BJ (cell line): ENCODE data around the gene MMRN2. TPM values are rescaled to one million over a fixed set of nuclear protein-coding genes. Genes with fewer than 3 reads are reported as not detected.

Source experiments
- CTCF ChIA-PET: fragments of 350-600 bp; formaldehyde crosslinking; extraction: SDS; loops from one replicate; lab custom pipeline; 2021; ENCODE audit warnings: antibody characterized with exemption, inconsistent platforms; lab: Yijun Ruan, JAX
- POLR2A ChIA-PET: fragments of 300-600 bp; sonication (Branson Sonifier 250); formaldehyde crosslinking; extraction: SDS; loops from one replicate; lab custom pipeline; 2021; ENCODE audit warnings: antibody characterized with exemption; lab: Charles Lee
- DNase-seq: peaks from one replicate; pipeline ENCODE4 v3.0.0-alpha.2; 2011; ENCODE audit warnings: low read depth
- H3K27me3 ChIP-seq: 2 replicates; pipeline ENCODE4 v1.6.0; 2011; ENCODE audit warnings: low read length; ENCODE audit not compliant: control insufficient read depth, insufficient read depth
- H3K36me3 ChIP-seq: 2 replicates; pipeline ENCODE4 v1.5.1; 2011; ENCODE audit warnings: low read length; ENCODE audit not compliant: control insufficient read depth, insufficient read depth
- H3K4me3 ChIP-seq: 2 replicates; pipeline ENCODE4 v1.5.1; 2011; ENCODE audit warnings: low read depth, mild to moderate bottlenecking, control low read depth, low read length
- CTCF ChIP-seq: IDR thresholded peaks from 2 replicates; pipeline ENCODE4 v1.5.1; 2011; ENCODE audit warnings: low read depth, mild to moderate bottlenecking, control low read depth, inconsistent platforms, low read length, moderate library complexity; ENCODE audit not compliant: insufficient read depth
- polyA plus RNA-seq: library from polyadenylated mRNA; depleted of rRNA; stranded (reverse); fragments of >200 nt; gene quantifications from 2 replicates; pipeline ENCODE4 v1.2.3, GENCODE V29; 2011

Gene MMRN2
- polyA plus RNA-seq, 1 experiment = 2.7 TPM

- ChIA-PET POLR2A (no interaction called here), CTCF (interaction anchor here (0.6 to 4.9 kb wide), 10 partner anchors 9 to 498 kb away, joined by 3 to 54 read pairs (median 8); partner anchors contain the start of gene BMPR1A)
- DNase-seq = no peak
- TF ChIP-seq CTCF = no peak
- Histone ChIP-seq H3K36me3 (peaks cover 7% of the 10 kb centered on the region), H3K4me3 (no peak overlapping the region), H3K27me3 (no peaks in the 10 kb centered on the region)
These were observed 56.5 kb downstream of the MMRN2 start for GRCh38 chr10:86900955-86901354.

GRCh38 chr10:86899670-86900276 lies 57.6 kb downstream of the MMRN2 start:
- ChIA-PET CTCF (interaction anchor here (0.8 to 4.9 kb wide), 31 partner anchors 9 to 304 kb away, joined by 3 to 54 read pairs (median 4); partner anchors contain the start of gene BMPR1A), POLR2A (interaction anchor here (0.6 kb wide), 1 partner anchor 126 kb away, joined by 7 read pairs; no protein-coding TSS in a partner anchor)
- Histone ChIP-seq H3K36me3 (peaks cover 6% of the 10 kb centered on the region), H3K4me3 (no peak overlapping the region), H3K27me3 (no peaks in the 10 kb centered on the region)
- DNase-seq = no peak
- peak; percentile 74 for TF ChIP-seq CTCF

- H3K36me3 ChIP-seq = peaks cover 6% of the 10 kb centered on the region
- no peak for TF ChIP-seq CTCF
- H3K27me3 ChIP-seq = no peaks in the 10 kb centered on the region
- no peak overlapping the region for H3K4me3 ChIP-seq
- ChIA-PET CTCF (interaction anchor here (0.5 to 4.9 kb wide), 28 partner anchors 9 to 303 kb away, joined by 3 to 54 read pairs (median 5); partner anchors contain the start of gene BMPR1A), POLR2A (no interaction called here)
- DNase-seq = no peak
These were observed 58.3 kb downstream of the MMRN2 start for GRCh38 chr10:86899132-86899531.

GRCh38 chr10:86898511-86898910 lies 58.9 kb downstream of the MMRN2 start:
- POLR2A ChIA-PET = no interaction called here
- no peak for TF ChIP-seq CTCF

GRCh38 chr10:86889997-86890396 lies 67.4 kb downstream of the MMRN2 start:
- no peaks in the 10 kb centered on the region for H3K27me3 ChIP-seq
- peaks cover 2% of the 10 kb centered on the region; the same call in 1 of the 2 replicates for H3K36me3 ChIP-seq
- no peak for TF ChIP-seq CTCF
- ChIA-PET POLR2A (no interaction called here), CTCF (interaction anchor here (1.0 to 2.3 kb wide), 4 partner anchors 9 to 196 kb away, joined by 3 to 8 read pairs (median 4); no protein-coding TSS in a partner anchor)
- DNase-seq = no peak
- H3K4me3 ChIP-seq = no peak overlapping the region

More at GRCh38 chr10:86898511-86898910, 58.9 kb downstream of the MMRN2 start:
- Histone ChIP-seq H3K4me3 (no peak overlapping the region), H3K27me3 (no peaks in the 10 kb centered on the region), H3K36me3 (peaks cover 6% of the 10 kb centered on the region)
- CTCF ChIA-PET = interaction anchor here (0.5 to 4.9 kb wide), 15 partner anchors 8 to 257 kb away, joined by 3 to 54 read pairs (median 5); no protein-coding TSS in a partner anchor
- no peak for DNase-seq
